ENCODE data around the gene KIAA1755.

Gene KIAA1755

DNA sequence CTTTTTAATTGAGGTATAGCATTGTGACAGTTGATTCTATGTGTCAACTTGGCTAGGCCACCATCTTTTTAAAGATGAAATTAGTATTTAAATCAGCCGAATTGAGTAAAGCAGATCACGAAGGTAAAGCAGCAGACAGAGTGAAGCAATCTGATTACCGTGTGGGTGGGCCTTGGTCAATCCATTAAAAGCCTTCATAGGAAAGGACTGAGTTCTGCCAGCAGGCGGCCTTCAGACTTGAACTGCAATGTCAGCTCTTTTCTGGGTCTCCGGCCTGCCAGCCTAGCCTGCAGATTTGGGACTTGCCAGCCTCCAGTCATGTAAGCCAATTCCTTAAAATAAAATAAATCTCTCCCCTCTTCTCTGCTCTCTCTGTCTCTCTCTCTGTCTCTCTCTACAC is 73.0 kb downstream of the KIAA1755 start:
- DNase-seq, result no peak

GRCh38 chr20:38186788-38187221 is 73.7 kb downstream of the KIAA1755 start:
- no peak for DNase-seq

- no peak for DNase-seq
These were observed 76.4 kb downstream of the KIAA1755 start for GRCh38 chr20:38184101-38184500.

GRCh38 chr20:38181971-38182370 is 78.6 kb downstream of the KIAA1755 start:
- no peak for DNase-seq

DNA sequence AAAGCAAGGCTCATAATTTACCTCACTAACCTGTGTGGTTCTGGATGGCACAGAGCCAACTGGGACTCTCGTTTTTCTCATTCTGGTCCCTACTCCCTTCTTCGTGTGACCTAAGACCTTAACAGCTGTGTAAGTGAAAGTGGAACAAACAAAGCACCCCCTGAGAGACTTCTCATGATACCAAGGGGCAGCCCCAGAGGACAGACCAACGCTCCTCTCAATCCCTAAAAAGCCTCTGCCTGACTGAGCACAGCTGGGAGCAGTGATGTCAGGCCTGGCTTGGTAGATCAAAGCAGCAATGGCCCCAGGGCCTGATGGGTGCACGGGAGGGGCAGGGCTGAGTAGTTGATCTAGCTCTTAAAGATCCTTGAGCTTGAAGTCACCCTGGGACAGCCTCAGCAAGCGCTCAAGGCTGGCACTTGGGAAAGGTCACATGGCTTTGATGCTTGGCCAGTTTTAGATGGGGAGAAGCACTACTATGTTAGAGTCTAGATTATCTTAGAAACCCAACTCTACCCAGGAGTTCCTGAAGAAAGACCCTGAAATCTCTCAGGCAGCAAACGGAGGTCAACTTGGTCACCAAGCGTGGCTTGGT is 79.2 kb downstream of the KIAA1755 start:
- no peak for DNase-seq

DNA sequence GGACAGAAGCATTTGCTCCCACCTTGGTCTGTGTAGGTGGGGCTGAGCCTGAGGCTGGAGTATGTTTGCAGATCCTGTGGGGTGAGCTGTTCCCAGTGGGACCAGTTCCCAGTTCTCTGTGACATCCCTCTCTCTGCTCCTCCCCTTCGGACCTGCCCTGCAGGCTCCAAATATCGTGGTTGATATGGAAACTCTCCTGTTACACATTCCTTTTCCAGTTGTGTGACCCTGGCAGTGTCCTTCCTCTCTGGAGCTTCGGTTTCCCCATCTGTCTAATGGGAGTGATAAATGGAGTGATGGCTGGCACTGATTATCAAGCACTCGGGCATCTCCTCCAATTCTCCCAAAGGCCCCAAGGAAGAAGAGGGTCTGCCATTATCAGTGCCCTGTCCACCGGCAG is 79.8 kb downstream of the KIAA1755 start:
- DNase-seq, result no peak

- DNase-seq, result no peak
These were observed 80.7 kb downstream of the KIAA1755 start for GRCh38 chr20:38179846-38180245.

DNA sequence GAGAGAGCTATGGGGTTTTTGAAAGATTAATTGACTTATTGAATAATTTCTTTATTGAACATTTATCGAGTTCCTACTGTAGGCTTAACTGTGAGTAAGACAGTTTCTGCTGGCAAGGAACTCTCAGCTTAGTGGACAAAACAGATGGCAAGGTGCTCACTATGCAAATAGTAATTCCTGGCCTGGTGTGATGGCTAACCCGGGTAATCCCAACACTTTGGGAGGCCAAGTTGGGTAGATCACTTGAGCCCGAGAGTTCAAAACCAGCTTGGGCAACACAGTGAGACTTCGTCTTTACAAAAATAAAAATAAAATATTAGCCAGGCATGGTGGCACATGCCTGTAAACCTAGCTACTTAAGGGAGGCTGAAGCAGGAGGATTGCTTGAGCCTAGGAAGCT is 82.0 kb downstream of the KIAA1755 start:
- no peak for DNase-seq

DNA sequence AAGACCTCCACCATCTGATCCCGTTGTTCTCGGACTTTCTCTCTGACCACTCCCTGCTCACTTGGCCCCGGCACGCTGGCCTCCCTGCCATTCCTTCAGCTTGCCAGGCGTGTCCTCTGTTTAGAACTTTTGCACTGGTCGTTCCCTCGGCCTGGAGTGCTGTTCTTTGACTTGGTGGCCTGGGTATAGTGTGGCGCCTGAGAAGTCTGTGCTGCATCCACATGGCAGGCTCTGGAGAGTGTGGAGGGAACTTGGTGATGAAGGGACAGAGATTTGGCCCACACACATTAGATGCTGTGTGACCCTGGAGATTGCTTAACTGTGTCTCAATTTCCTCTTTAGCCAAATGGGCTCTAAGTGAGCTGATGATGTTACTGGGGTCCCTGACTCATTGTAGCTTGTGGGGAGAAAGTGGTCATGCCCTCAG is 82.5 kb downstream of the KIAA1755 start:
- no peak for DNase-seq

- DNase-seq, result no peak
These were observed 83.3 kb downstream of the KIAA1755 start for GRCh38 chr20:38177201-38177600.

- DNase-seq, result no peak
These were observed 85.0 kb downstream of the KIAA1755 start for GRCh38 chr20:38175304-38176180.

DNA sequence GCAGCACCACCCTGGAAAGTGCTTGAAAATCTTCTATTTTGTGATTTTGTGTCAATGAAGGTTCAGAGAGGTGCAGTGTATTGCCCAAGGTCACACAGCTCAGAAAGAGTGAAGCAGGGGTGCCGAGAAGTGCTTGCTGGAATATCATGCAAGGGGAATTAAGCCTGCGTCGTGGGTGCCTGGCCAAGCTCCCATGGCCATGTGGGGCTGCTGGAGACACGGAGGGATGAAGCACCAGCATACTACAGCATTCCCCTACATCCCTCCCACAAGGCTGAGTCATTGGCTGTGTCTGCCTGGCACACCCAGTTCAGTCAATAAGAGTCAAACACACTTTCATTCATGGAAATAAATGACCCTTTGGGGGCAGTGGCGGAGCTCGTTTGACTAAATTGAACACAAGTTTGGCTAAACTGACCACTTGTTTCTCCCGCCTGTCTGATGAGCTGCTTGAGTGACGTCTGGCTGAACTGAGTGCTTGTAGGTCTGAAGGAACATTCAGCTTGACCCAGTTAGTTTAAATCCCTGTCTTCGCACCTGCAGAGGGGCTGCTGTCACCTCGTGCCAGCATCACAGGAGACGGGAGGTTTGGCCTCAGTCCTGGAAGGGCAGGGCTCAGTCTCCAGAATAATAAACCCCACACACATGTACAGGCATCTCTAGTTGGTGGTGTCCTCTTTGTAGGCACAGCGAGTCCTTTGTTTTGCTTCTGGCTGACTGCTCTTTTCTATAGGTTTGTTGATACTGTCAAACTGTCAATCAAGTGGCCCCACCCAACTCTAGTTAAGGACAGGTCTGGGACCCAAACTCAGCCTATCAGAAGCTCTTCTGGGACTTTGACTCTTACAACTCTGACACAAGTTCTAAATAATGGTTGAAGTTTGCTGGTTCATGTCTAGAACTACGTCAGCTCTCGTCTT is 87.0 kb downstream of the KIAA1755 start:
- peak in 7 of 58 donors; percentile 4 to 39 (median 12) for DNase-seq

- DNase-seq, result no peak
These were observed 88.1 kb downstream of the KIAA1755 start for GRCh38 chr20:38172408-38172807.

GRCh38 chr20:38171675-38172043 is 88.9 kb downstream of the KIAA1755 start:
- DNase-seq, result no peak

DNA sequence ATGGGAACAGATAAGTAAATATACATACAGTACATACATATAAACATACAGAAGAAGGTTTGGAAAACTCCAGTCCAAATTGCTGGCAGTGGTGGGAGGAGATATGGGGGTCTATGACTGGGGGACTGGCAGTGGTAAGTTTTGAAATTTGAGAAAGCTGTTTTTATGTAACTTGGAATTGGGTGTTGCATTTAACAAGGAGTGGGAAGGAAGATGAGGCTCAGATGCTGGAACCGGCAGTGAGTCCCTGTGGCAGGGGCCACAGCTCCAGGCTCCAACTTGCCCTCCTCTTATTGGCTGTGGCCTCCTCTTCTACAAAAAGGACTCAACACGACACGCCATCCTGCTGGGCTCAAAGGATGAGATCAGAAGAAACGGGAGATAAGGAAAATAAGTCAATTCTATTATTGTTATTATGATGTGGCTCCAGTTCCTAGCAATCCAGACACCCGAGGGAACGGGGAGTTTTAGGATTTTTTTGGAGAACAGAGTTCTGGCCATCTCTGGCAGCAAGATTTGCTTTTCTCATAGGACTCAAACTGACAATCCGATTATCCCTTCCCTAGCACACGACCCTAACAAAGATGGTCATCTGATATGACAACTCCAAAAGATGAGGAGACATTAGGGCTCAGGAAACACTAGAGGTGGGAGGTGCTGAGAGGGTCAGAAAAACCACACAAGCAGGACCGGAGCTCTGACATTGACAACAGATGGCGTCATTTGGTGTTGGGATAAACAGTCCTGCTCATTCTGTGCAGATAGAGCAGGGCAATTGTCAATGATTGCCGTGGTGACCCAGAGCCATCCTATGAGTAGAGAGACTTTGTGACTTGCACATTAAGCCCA is 89.5 kb downstream of the KIAA1755 start:
- no peak for DNase-seq

DNA sequence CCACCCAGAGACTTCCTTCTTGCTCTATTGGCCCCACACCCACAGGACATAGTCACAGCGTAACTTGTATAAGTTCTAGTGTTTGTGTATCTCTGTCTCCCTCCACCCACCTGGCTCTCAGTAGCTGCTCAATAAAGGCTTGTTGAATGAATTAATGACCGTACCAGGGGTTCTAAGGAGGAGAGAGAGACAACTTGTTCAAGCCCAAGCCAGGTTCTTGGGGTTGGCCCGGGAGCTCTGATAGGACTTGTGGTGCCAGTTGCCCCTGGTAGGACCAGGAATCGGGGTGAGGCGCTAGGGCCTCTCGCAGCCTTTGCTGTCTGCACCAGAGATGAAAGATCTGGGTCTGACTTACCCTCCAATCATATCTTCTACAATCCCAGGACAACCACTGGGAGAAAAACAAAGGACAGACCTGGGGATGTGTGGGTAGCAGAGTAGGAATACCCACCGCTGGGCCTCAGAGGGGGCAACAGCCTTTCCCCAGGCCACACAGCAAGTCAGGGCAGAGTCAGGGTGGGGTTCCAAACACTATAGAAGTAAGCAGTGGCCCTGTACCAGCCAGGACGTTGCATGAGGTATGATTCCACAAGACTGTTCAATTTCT is 90.2 kb downstream of the KIAA1755 start:
- no peak for DNase-seq

DNA sequence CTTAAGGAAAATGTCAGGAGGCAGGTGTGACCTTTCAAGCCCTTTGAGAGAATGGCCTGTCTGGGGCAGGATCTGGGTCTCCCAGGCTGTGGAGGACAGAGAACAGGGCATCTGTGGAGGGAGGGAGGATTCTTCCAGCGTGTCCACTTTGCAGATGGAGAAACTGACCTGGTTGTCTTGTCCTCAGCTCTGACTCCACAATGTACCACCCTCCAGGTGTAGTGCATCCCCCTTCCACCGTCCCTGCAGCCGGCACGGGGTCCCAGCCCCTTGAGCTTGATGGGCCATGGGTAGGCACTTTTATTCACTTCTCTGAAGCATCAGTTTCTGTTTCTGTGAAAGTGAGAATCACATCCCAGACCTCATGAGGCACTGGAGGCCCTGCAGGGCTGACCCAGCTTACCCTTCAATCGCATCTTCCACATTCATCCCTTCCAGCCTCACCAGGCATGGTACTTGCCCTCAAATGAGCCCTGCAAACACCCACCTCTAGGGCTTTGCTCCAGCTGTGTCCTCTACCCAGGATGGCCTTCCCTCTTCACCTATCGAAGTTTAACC is 90.8 kb downstream of the KIAA1755 start:
- DNase-seq, result no peak

DNA sequence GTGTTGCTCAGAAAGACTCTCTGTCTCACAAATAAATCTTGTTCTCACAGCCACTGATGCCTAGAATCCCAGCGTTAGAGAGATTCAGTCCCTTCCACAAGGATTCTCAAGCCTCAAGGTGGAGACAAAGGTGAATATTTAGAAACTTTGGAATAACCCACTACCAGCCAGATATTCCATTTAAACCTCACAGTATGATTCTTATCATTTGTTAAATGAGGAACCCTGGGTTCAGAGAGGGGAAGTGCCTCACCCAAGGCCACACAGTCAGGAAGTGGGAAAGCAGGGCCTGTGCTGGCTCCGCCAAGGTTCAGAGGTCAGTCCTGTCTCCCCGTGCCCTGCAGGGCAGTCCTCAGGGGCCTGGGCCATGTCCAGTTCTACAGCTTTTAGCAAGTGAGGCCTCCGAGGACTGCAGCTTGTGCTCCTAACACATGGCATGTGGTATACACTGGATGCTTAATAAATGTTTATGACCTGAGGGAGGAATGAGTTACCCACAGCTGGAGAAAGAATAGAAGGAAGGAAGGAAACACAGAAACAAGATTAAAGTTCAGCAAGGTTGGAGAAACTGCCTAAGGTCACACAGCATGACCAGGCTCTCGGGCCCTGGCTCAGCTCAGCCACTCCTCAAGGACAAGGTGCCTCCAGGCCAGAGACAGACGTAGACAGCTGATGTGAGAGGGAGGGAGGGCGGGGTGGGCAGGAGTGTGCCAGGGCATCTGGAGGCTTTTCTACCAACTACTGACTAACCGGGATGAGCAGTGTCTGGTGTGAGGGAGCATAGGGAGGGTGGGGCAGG is 91.5 kb downstream of the KIAA1755 start:
- DNase-seq, result no peak

Measured in anterior cingulate cortex (tissue), 58 donors.